ENCODE data around the gene CCER1. TPM values are rescaled to one million over a fixed set of nuclear protein-coding genes. Genes with fewer than 3 reads are reported as not detected.

Gene CCER1
- total and polyA plus RNA-seq, 2 donors from 2014 or later, result not detected

GRCh38 chr12:90909069-90909770, 45.8 kb downstream of the CCER1 start:
- no peak overlapping the region for H3K9ac ChIP-seq (ENCODE audit: low read length in 3 of 3)
- FAIRE-seq (no peak), DNase-seq (peak in 3 of 5 donors; percentile 31 to 66 (median 31))
- peak; percentile 42 for TF ChIP-seq CTCF (IDR thresholded peaks at IDR 0.05; ENCODE audit: borderline replicate concordance, extremely low read depth, insufficient read depth)
- H3K27ac ChIP-seq (ENCODE audit: low read depth in 2 of 2, low read length in 2 of 2), result no peak overlapping the region
- no peaks in the 10 kb centered on the region for H3K27me3 ChIP-seq (ENCODE audit: control insufficient read depth, insufficient read depth, low read length)
- intact Hi-C loops (cut with DNase I), result no loop called here
- no peaks in the 10 kb centered on the region for H3K9me3 ChIP-seq (ENCODE audit: control insufficient read depth in 2 of 3, insufficient read depth in 1 of 3, low read length in 3 of 3)
- H3K36me3 ChIP-seq (ENCODE audit: control insufficient read depth in 2 of 3, insufficient read depth in 3 of 3, low read length in 3 of 3), result no peaks in the 10 kb centered on the region
- H3K4me3 ChIP-seq (ENCODE audit: low read length in 3 of 3), result no peak overlapping the region
- no peaks in the 10 kb centered on the region for H3K4me1 ChIP-seq (ENCODE audit: control insufficient read depth in 2 of 3, insufficient read depth in 2 of 3, low read depth in 1 of 3, low read length in 3 of 3)

- Histone ChIP-seq H3K4me1 (ENCODE audit: control insufficient read depth in 2 of 3, insufficient read depth in 2 of 3, low read depth in 1 of 3, low read length in 3 of 3) (no peaks in the 10 kb centered on the region), H3K27me3 (ENCODE audit: control insufficient read depth, insufficient read depth, low read length) (no peaks in the 10 kb centered on the region), H3K9ac (ENCODE audit: low read length in 3 of 3) (no peak overlapping the region), H3K36me3 (ENCODE audit: control insufficient read depth in 2 of 3, insufficient read depth in 3 of 3, low read length in 3 of 3) (no peaks in the 10 kb centered on the region), H3K27ac (ENCODE audit: low read depth in 2 of 2, low read length in 2 of 2) (no peak overlapping the region), H3K9me3 (ENCODE audit: control insufficient read depth in 2 of 3, insufficient read depth in 1 of 3, low read length in 3 of 3) (no peaks in the 10 kb centered on the region), H3K4me3 (ENCODE audit: low read length in 3 of 3) (no peak overlapping the region)
- DNase-seq (no peak), FAIRE-seq (no peak)
- intact Hi-C loops (cut with DNase I), result no loop called here
- TF ChIP-seq CTCF (IDR thresholded peaks at IDR 0.05; ENCODE audit: borderline replicate concordance, extremely low read depth, insufficient read depth), result no peak
Measured at GRCh38 chr12:90908465-90908864, 46.5 kb downstream of the CCER1 start.

- intact Hi-C loops (cut with DNase I), result no loop called here
- H3K4me1 ChIP-seq (ENCODE audit: control insufficient read depth in 2 of 3, insufficient read depth in 2 of 3, low read depth in 1 of 3, low read length in 3 of 3), result no peaks in the 10 kb centered on the region
- FAIRE-seq (no peak), DNase-seq (no peak)
- TF ChIP-seq CTCF (IDR thresholded peaks at IDR 0.05; ENCODE audit: borderline replicate concordance, extremely low read depth, insufficient read depth), result no peak
- H3K4me3 ChIP-seq (ENCODE audit: low read length in 3 of 3), result no peak overlapping the region
- no peaks in the 10 kb centered on the region for H3K27me3 ChIP-seq (ENCODE audit: control insufficient read depth, insufficient read depth, low read length)
- H3K27ac ChIP-seq (ENCODE audit: low read depth in 2 of 2, low read length in 2 of 2), result no peak overlapping the region
- no peak overlapping the region for H3K9ac ChIP-seq (ENCODE audit: low read length in 3 of 3)
- H3K9me3 ChIP-seq (ENCODE audit: control insufficient read depth in 2 of 3, insufficient read depth in 1 of 3, low read length in 3 of 3), result no peaks in the 10 kb centered on the region
- no peaks in the 10 kb centered on the region for H3K36me3 ChIP-seq (ENCODE audit: control insufficient read depth in 2 of 3, insufficient read depth in 3 of 3, low read length in 3 of 3)
Measured at GRCh38 chr12:90905691-90906370, 49.1 kb downstream of the CCER1 start.
